Measurements from ENCODE around the gene SORT1.

DNA sequence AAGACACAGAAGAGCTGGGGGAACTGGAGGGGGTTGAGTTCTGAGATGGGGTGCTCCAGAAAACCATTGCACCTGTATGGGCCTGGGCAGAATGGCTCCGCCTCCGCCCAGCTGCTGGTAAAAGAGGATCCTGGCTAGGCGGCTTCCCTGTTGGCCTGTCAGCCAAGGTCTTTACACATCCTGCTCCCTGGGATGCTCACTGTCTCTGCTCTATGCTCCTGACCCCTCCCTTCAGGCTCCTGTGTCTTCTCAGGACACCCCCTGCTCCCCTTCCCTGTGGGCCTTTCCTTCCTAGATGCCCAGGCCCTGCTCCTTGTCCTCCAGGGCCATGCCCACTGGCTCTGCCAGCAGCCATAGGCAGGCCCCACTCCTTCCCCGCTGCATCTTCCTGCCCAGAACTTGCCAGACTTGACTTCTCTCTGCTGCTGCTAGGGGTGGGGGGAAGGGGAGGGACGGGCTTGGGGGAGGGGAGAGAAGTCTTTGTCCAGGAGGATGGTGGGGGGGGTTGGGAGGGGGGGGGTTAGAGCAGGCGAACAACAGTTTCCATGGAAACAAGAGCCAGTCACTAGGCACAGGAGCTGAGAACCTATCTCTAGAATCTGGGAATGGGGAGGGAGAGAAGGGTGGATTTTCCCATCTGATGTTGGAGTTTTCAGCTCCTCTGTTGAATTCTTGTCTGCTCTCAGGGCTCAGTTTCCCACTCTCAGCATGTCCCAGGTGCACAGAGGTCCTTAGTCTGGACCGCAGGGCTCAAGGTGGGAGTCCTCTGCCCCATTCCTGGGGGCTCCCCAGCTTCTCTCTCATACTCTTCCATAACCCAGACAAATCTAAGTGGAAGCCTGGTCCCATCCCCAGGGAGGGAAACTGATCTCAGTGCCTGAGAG lies 137.8 kb downstream of the SORT1 start:
- TF ChIP-seq, protein P1, sequence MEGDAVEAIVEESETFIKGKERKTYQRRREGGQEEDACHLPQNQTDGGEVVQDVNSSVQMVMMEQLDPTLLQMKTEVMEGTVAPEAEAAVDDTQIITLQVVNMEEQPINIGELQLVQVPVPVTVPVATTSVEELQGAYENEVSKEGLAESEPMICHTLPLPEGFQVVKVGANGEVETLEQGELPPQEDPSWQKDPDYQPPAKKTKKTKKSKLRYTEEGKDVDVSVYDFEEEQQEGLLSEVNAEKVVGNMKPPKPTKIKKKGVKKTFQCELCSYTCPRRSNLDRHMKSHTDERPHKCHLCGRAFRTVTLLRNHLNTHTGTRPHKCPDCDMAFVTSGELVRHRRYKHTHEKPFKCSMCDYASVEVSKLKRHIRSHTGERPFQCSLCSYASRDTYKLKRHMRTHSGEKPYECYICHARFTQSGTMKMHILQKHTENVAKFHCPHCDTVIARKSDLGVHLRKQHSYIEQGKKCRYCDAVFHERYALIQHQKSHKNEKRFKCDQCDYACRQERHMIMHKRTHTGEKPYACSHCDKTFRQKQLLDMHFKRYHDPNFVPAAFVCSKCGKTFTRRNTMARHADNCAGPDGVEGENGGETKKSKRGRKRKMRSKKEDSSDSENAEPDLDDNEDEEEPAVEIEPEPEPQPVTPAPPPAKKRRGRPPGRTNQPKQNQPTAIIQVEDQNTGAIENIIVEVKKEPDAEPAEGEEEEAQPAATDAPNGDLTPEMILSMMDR (conservative IDR thresholded peaks at IDR 0.05; ENCODE audit: low read length), result no peak
- TF ChIP-seq EZH2phosphoT487 (IDR thresholded peaks at IDR 0.05; ENCODE audit: borderline replicate concordance, low read depth, low read length), result no peak
